K562 (cell line): ENCODE data around the gene SH3BGRL2. TPM values are rescaled to one million over a fixed set of nuclear protein-coding genes. Genes with fewer than 3 reads are reported as not detected.

Experiments
- ATAC-seq: fragments of 200-7000 bp; cut with Tn5 transposase; 3 replicates; pipeline ENCODE4 v1.9.1; 2020; ENCODE audit warnings: moderate library complexity
- BruUV-seq: library from RNA; stranded (reverse); fragments of 400-500 nt; replicated peaks from 2 replicates; lab custom pipeline; 2021; lab: Mats Ljungman, UMichigan
- CTCF ChIA-PET: fragments of 300-600 bp; formaldehyde crosslinking; extraction: SDS; loops from one replicate; lab custom pipeline; 2021; ENCODE audit warnings: low intra/inter-chr PET ratio; lab: Yijun Ruan, JAX
- POLR2A ChIA-PET: fragments of 300-600, 350-650 bp; sonication (Branson Sonifier 250); formaldehyde crosslinking; extraction: SDS; loops from one replicate; lab custom pipeline; 2021; ENCODE audit warnings: antibody characterized with exemption, inconsistent platforms; lab: Yijun Ruan, JAX
- DNase-seq, 4 experiments: peaks; one replicate each; pipeline versions ENCODE4 v3.0.0 to v3.0.0-alpha.2; 2011 to 2018; ENCODE audit warnings: low spot score in 3 of 4, mixed read lengths in 3 of 4; ENCODE audit errors: extremely low read depth in 1 of 4
- FAIRE-seq: peaks from 2 replicates; lab custom pipeline; 2011; peaks lifted over from hg19 to GRCh38; lab: Jason Lieb, UNC
- H2AFZ ChIP-seq: 2 replicates; pipeline ENCODE4 v1.6.0; 2011; ENCODE audit warnings: low read depth, low read length, control low read depth, inconsistent platforms
- H3K27ac ChIP-seq: fragments of 200-600 bp; 3 replicates; pipeline ENCODE4 v1.8.0; 2011; ENCODE audit warnings: low read depth, mild to moderate bottlenecking, control low read depth, inconsistent platforms, low read length, moderate library complexity, mixed read lengths; ENCODE audit errors: extremely low read depth
- H3K27me3 ChIP-seq, 2 experiments: fragments of 300-600 bp in 1 of 2; 2 replicates in 1 of 2; 3 replicates in 1 of 2; pipeline versions ENCODE4 v1.6.0 to v1.8.0; 2011; ENCODE audit warnings: inconsistent platforms in 2 of 2, low read length in 2 of 2, mild to moderate bottlenecking in 1 of 2, mixed read lengths in 1 of 2, moderate library complexity in 1 of 2; ENCODE audit not compliant: control insufficient read depth in 2 of 2, insufficient read depth in 2 of 2
- H3K36me3 ChIP-seq: fragments of 300-600 bp; 3 replicates; pipeline ENCODE4 v1.8.0; 2011; ENCODE audit warnings: mild to moderate bottlenecking, low read length, inconsistent platforms; ENCODE audit not compliant: control insufficient read depth, insufficient read depth
- H3K4me1 ChIP-seq, 2 experiments: fragments of 200-600 bp in 1 of 2; replicated peaks in 1 of 2; 2 replicates in 1 of 2; 3 replicates in 1 of 2; pipeline versions ENCODE4 v1.5.1 to v1.8.0; 2011; ENCODE audit warnings: inconsistent platforms in 2 of 2, low read length in 2 of 2, mild to moderate bottlenecking in 1 of 2, mixed read lengths in 1 of 2, moderate library complexity in 1 of 2; ENCODE audit not compliant: control insufficient read depth in 2 of 2, insufficient read depth in 2 of 2
- H3K4me2 ChIP-seq: 2 replicates; pipeline ENCODE4 v1.6.1; 2011; ENCODE audit warnings: low read length, control low read depth, inconsistent platforms, mixed read lengths; ENCODE audit not compliant: insufficient read depth
- H3K4me3 ChIP-seq: fragments of 200-600 bp; sonication (generic), shearing (Covaris generic); 2 replicates; pipeline ENCODE4 v1.5.1; 2016; ENCODE audit warnings: control low read depth, inconsistent platforms
- H3K79me2 ChIP-seq: fragments of 200-600 bp; 3 replicates; pipeline ENCODE4 v1.8.0; 2011; ENCODE audit warnings: low read length, inconsistent platforms; ENCODE audit not compliant: control insufficient read depth, insufficient read depth
- H3K9ac ChIP-seq, 2 experiments: 2 replicates each; pipeline versions ENCODE4 v1.6.0 to v1.6.1; 2011; ENCODE audit warnings: low read depth in 2 of 2, low read length in 2 of 2, control low read depth in 1 of 2, inconsistent platforms in 1 of 2, mild to moderate bottlenecking in 1 of 2, mixed read lengths in 1 of 2; ENCODE audit not compliant: insufficient read depth in 1 of 2
- H3K9me1 ChIP-seq: one replicate; pipeline ENCODE4 v1.6.0; 2011; ENCODE audit warnings: inconsistent platforms, mild to moderate bottlenecking, low read length, moderate library complexity; ENCODE audit not compliant: control insufficient read depth, insufficient read depth
- H3K9me3 ChIP-seq: replicated peaks from 2 replicates; pipeline ENCODE4 v1.5.1; 2011; ENCODE audit warnings: low read depth, low read length, inconsistent platforms; ENCODE audit not compliant: control insufficient read depth, insufficient read depth
- H4K20me1 ChIP-seq: replicated peaks from 2 replicates; pipeline ENCODE4 v1.6.1; 2011; ENCODE audit warnings: low read length, inconsistent platforms, mixed read lengths; ENCODE audit not compliant: control insufficient read depth, insufficient read depth
- AFF1 ChIP-seq, 2 experiments: fragments of 450-650 bp; IDR thresholded peaks; 2 replicates each; pipeline ENCODE4 v1.6.1; 2018; ENCODE audit warnings: mild to moderate bottlenecking in 2 of 2, low read depth in 1 of 2; ENCODE audit not compliant: partially characterized antibody in 2 of 2
- DEAF1 ChIP-seq: fragments of 450-650 bp; formaldehyde crosslinking; IDR thresholded peaks from 2 replicates; pipeline ENCODE4 v1.4.0; 2020; ENCODE audit warnings: mild to moderate bottlenecking, moderate library complexity
- HCFC1 ChIP-seq: IDR thresholded peaks from 2 replicates; pipeline ENCODE4 v1.6.1; 2012; ENCODE audit warnings: low read depth, low read length, improper control_type of control experiment
- KDM4B ChIP-seq, 2 experiments: fragments of 450-650 bp in 1 of 2; sonication (generic) in 1 of 2; IDR thresholded peaks; 2 replicates each; pipeline ENCODE4 v1.6.1; 2016 to 2017; ENCODE audit warnings: borderline replicate concordance in 2 of 2, antibody characterized with exemption in 1 of 2, low read depth in 1 of 2, mild to moderate bottlenecking in 1 of 2
- MYBL2 ChIP-seq, 2 experiments: fragments of 450-650 bp in 1 of 2; sonication (generic) in 1 of 2; formaldehyde crosslinking in 1 of 2; IDR thresholded peaks; 2 replicates each; pipeline versions ENCODE4 v1.6.1 to v1.8.1; 2017 to 2022; ENCODE audit warnings: borderline replicate concordance in 1 of 2, inconsistent platforms in 1 of 2, low read depth in 1 of 2, mild to moderate bottlenecking in 1 of 2, missing genetic modification reagents in 1 of 2, moderate library complexity in 1 of 2
- NFRKB ChIP-seq: fragments of 450-650 bp; IDR thresholded peaks from 2 replicates; pipeline ENCODE4 v1.6.1; 2016; ENCODE audit warnings: low read depth
- POLR2H ChIP-seq: IDR thresholded peaks from 2 replicates; pipeline ENCODE4 v1.6.1; 2016; ENCODE audit warnings: missing genetic modification characterization, low read depth, mild to moderate bottlenecking, control low read depth, missing compliant biosample characterization, moderate library complexity
- SRSF7 ChIP-seq: fragments of 200-400 bp; formaldehyde crosslinking; optimal IDR thresholded peaks from 2 replicates; pipeline ENCODE3; 2017; ENCODE audit warnings: mild to moderate bottlenecking, low read depth, low read length
- TAL1 ChIP-seq: fragments of 450-650 bp; IDR thresholded peaks from 2 replicates; pipeline ENCODE4 v1.6.1; 2016; ENCODE audit warnings: mild to moderate bottlenecking
- TEAD4 ChIP-seq, 2 experiments: sonication (generic) in 1 of 2; formaldehyde crosslinking in 1 of 2; IDR thresholded peaks; 2 replicates each; pipeline versions ENCODE4 v1.6.1 to v1.8.0; 2012 to 2022; ENCODE audit warnings: borderline replicate concordance in 1 of 2, inconsistent platforms in 1 of 2, low read length in 1 of 2, mild to moderate bottlenecking in 1 of 2, missing genetic modification reagents in 1 of 2
- ZNF212 ChIP-seq: fragments of 450-650 bp; formaldehyde crosslinking; IDR thresholded peaks from 2 replicates; pipeline ENCODE4 v1.4.0; 2020; ENCODE audit warnings: mild to moderate bottlenecking
- ZNF655 ChIP-seq: fragments of 250-450 bp; sonication (Bioruptor Pico); IDR thresholded peaks from 2 replicates; pipeline ENCODE4 v1.5.0; 2021
- WGBS: fragments of 100-300 bp; shearing (Covaris generic); methylation state at CpG from one replicate; pipeline ENCODE4 v1.1.6; 2016; ENCODE audit warnings: low coverage, mixed read lengths; ENCODE audit not compliant: insufficient coverage; ENCODE audit errors: missing lambda C conversion rate; 5-methylcytosine and 5-hydroxymethylcytosine counted together
- in situ Hi-C: fragments of 300-500 bp; cut with MboI; formaldehyde crosslinking; loops from 4 replicates; pipeline ENCODE4 v1.15.0; 2018; ENCODE audit warnings: inconsistent platforms, mixed read lengths
- intact Hi-C: fragments of 100-400 bp; cut with micrococcal nuclease; formaldehyde crosslinking; loops from 2 replicates; pipeline ENCODE4 v1.14.2; 2022
- polyA plus RNA-seq, 8 experiments: library from polyadenylated mRNA; depleted of rRNA in 4 of 8; stranded (reverse) in 5 of 8; unstranded in 3 of 8; fragments of >200 nt; fragmentation: Nextera tagmentation in 2 of 8; fragmentation: Illumina TruSeq in 1 of 8; extraction: Ambion mirVana in 2 of 8; extraction: Trizol in 1 of 8; gene quantifications; 2 replicates each; pipeline versions ENCODE4 v1.2.1 to v1.2.3, GENCODE V29; 2011 to 2014; ENCODE audit warnings: inconsistent platforms in 1 of 8, missing spikeins in 1 of 8
- total RNA-seq, 7 experiments: library from RNA; depleted of rRNA in 6 of 7; stranded (reverse); fragments of >200 nt in 6 of 7; fragmentation: Illumina TruSeq in 2 of 7; extraction: Trizol in 2 of 7; gene quantifications; 2 replicates each; pipeline versions ENCODE4 v1.2.1 to v1.2.3, GENCODE V29; 2011 to 2021; ENCODE audit warnings: low replicate concordance in 1 of 7

SH3BGRL2 gene
- total and polyA plus RNA-seq, 9 of the 15 experiments (the other 6 are each of a cell fraction or from before 2014, with no cell fraction given): 4.4 to 12.1 (median 7.3) TPM

DNA sequence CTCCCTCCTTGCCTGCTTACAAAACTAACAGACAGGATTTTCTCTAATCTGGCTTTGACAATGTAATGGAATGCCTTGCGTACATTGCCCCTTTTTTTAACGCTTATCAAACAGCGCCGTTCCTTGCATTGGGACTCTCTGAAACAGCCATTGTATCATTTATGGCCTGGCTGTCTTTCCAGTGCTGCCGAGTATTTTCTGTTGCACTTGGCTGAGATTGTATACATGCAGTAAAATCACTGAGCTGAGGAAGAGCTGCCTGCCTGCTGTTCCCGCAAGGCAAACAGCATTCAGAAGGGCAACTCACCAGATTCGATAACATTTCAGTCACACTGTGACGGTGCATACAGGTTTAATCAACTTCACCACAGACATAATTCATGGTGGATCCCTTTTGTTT lies 106.0 kb downstream of the SH3BGRL2 start:
- in situ Hi-C loops: no loop called here
- ATAC-seq: peak; percentile 60
- Histone ChIP-seq H3K79me2 (no peaks in the 10 kb centered on the region), H3K27me3 (no peaks in the 10 kb centered on the region), H3K4me1 (no peaks in the 10 kb centered on the region), H2AFZ (peak overlapping the region; percentile 73), H4K20me1 (no peaks in the 10 kb centered on the region), H3K4me2 (peak overlapping the region; percentile 45), H3K27ac (no peak overlapping the region), H3K4me3 (no peak overlapping the region), H3K9me1 (no peaks in the 10 kb centered on the region), H3K36me3 (no peaks in the 10 kb centered on the region), H3K9me3 (no peaks in the 10 kb centered on the region), H3K9ac (no peak overlapping the region; a peak in 1 of 4 replicates)
- no peak for FAIRE-seq
- POLR2A ChIA-PET: interaction anchor here (1.0 kb wide), 1 partner anchor 18 kb away, joined by 3 read pairs; no protein-coding TSS in a partner anchor
- DNase-seq: peak in 1 of 4 experiments; percentile 5
- 9% methylated on average over 8 of the region's 8 CpGs for WGBS
- CTCF ChIA-PET: no interaction called here
- TF ChIP-seq POLR2H (no peak), SRSF7 (no peak), HCFC1 (no peak), ZNF655 (CRISPR knock-in tag) (no peak), NFRKB (no peak), AFF1 (IDR thresholded peaks at IDR 0.05; ENCODE audit: low read depth in 1 of 2, partially characterized antibody in 2 of 2) (no peak), ZNF212 (CRISPR knock-in tag) (no peak), TEAD4 (IDR thresholded peaks at IDR 0.05; ENCODE audit: low read length) (no peak), TEAD4 (CRISPR knock-in tag; IDR thresholded peaks at IDR 0.05; ENCODE audit: borderline replicate concordance) (no peak), MYBL2 (IDR thresholded peaks at IDR 0.05; ENCODE audit: low read depth) (no peak), MYBL2 (CRISPR knock-in tag; IDR thresholded peaks at IDR 0.05; ENCODE audit: borderline replicate concordance) (no peak), TAL1 (no peak), KDM4B (IDR thresholded peaks at IDR 0.05; ENCODE audit: borderline replicate concordance in 2 of 2, low read depth in 1 of 2) (no peak), DEAF1 (CRISPR knock-in tag) (no peak)
- intact Hi-C loops: no loop called here
- BruUV-seq: no TSS peak
